HepG2 (cell line): Measurements from ENCODE around the gene ACSL1. TPM values are rescaled to one million over a fixed set of nuclear protein-coding genes. Genes with fewer than 3 reads are reported as not detected.

Source experiments
- BRF2 ChIP-seq: sonication (generic); formaldehyde crosslinking; IDR thresholded peaks from 2 replicates; pipeline ENCODE4 v1.8.1; 2022; ENCODE audit warnings: mild to moderate bottlenecking, missing genetic modification reagents
- CREM ChIP-seq, 2 experiments: sonication (generic) in 1 of 2; formaldehyde crosslinking in 1 of 2; IDR thresholded peaks; 2 replicates each; pipeline versions ENCODE4 v1.4.0 to v1.6.1; 2016 to 2020; ENCODE audit warnings: antibody characterized with exemption in 1 of 2, mild to moderate bottlenecking in 1 of 2, missing genetic modification reagents in 1 of 2
- DMAP1 ChIP-seq: IDR thresholded peaks from 2 replicates; pipeline ENCODE4 v1.6.1; 2016
- PLRG1 ChIP-seq: fragments of 450-650 bp; conservative IDR thresholded peaks from 2 replicates; pipeline ENCODE4 v1.6.1; 2016
- SAFB2 ChIP-seq: sonication (generic); formaldehyde crosslinking; IDR thresholded peaks from 2 replicates; pipeline ENCODE4 v1.5.1; 2020; ENCODE audit warnings: missing genetic modification reagents, low read depth, mild to moderate bottlenecking, borderline replicate concordance
- SMYD3 ChIP-seq: sonication (generic); formaldehyde crosslinking; IDR thresholded peaks from 2 replicates; pipeline ENCODE4 v1.8.1; 2023; ENCODE audit warnings: mild to moderate bottlenecking, missing genetic modification reagents
- ZBTB25 ChIP-seq: IDR thresholded peaks from 2 replicates; pipeline ENCODE4 v1.6.1; 2018; ENCODE audit warnings: missing genetic modification reagents
- ZBTB40 ChIP-seq, 2 experiments: fragments of 450-650 bp in 1 of 2; sonication (generic) in 1 of 2; formaldehyde crosslinking in 1 of 2; IDR thresholded peaks; 2 replicates each; pipeline versions ENCODE4 v1.6.1 to v1.8.0; 2016 to 2022; ENCODE audit warnings: antibody characterized with exemption in 1 of 2, mild to moderate bottlenecking in 1 of 2, missing genetic modification reagents in 1 of 2
- ZNF263 ChIP-seq: sonication (generic); formaldehyde crosslinking; IDR thresholded peaks from 2 replicates; pipeline ENCODE4 v1.4.0; 2020; ENCODE audit warnings: missing genetic modification reagents
- ZNF337 ChIP-seq: sonication (generic); formaldehyde crosslinking; IDR thresholded peaks from 2 replicates; pipeline ENCODE4 v1.5.1; 2020; ENCODE audit warnings: missing genetic modification reagents, low read depth, mild to moderate bottlenecking, borderline replicate concordance
- polyA plus RNA-seq, 8 experiments: library from polyadenylated mRNA; depleted of rRNA in 3 of 8; stranded (reverse) in 7 of 8; unstranded in 1 of 8; fragments of >200 nt; fragmentation: Illumina TruSeq in 4 of 8; extraction: Trizol in 4 of 8; gene quantifications; 2 replicates each; pipeline versions ENCODE4 v1.2.1 to v1.2.3, GENCODE V29; 2011 to 2016; ENCODE audit warnings: low read depth in 4 of 8, missing spikeins in 1 of 8, mixed read lengths in 1 of 8; ENCODE audit not compliant: insufficient read depth in 1 of 8
- total RNA-seq, 5 experiments: library from RNA; depleted of rRNA; stranded (reverse); fragments of >200 nt; fragmentation: Illumina TruSeq; extraction: Trizol; gene quantifications; 2 replicates each; pipeline ENCODE4 v1.2.3, GENCODE V29; 2016; ENCODE audit warnings: low read depth in 1 of 5
- TF ChIP-seq, protein P1 (sequence below): sonication (generic); formaldehyde crosslinking; IDR thresholded peaks from 2 replicates; pipeline ENCODE4 v1.9.0; 2021; ENCODE audit warnings: missing genetic modification reagents, mild to moderate bottlenecking, borderline replicate concordance
- TF ChIP-seq, protein P2 (sequence below): sonication (generic); formaldehyde crosslinking; IDR thresholded peaks from 2 replicates; pipeline ENCODE4 v1.5.0; 2020; ENCODE audit warnings: missing genetic modification reagents

ACSL1 gene
- total and polyA plus RNA-seq, 2 of the 13 experiments (the other 11 are each of a cell fraction or from before 2014, with no cell fraction given): 10.0 to 29.8 TPM

DNA sequence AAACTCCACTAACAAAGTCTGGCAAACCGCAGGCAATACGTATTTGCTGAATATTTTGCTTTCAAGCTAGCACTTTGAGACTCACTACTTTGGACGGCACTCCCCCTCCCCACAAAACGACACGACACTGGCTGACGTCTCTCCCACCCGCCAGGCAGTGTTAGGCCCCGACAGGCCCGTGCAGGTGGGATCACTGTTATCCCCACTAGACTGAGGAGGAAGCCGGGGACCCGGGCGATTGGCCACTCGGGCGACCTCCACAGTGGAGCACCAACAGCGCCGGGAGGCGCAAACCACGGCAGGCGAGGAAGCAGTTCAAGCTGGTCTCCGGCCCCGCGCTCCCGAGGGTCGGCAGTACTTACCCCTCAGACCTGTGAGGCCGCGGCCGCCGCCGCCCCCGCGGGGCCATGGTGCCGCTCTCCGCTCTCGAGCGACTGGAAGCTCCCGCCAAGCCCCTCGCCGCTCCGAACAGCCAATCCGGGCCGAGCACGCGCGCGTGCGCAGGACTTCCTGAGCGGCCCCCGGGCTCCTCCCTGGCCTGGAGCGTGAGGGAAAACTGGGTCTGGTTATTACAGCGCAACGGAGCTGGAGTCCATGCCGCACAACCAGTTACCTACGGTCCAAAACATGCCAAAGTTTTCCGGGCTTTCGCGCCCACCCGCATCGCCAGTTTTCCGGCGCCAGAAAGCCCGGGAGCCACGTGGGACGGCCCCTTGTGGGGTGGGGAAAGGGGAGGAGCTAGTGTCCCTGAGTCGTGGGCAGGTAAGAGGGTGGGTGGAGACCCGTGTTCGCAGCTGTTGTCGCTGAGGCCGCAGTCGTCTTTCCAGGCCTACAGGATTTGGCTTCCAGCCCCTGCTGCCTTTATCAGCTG is 91.9 kb downstream of the ACSL1 start, which contains the start of gene CENPU (continued):
- TF ChIP-seq, protein P1, sequence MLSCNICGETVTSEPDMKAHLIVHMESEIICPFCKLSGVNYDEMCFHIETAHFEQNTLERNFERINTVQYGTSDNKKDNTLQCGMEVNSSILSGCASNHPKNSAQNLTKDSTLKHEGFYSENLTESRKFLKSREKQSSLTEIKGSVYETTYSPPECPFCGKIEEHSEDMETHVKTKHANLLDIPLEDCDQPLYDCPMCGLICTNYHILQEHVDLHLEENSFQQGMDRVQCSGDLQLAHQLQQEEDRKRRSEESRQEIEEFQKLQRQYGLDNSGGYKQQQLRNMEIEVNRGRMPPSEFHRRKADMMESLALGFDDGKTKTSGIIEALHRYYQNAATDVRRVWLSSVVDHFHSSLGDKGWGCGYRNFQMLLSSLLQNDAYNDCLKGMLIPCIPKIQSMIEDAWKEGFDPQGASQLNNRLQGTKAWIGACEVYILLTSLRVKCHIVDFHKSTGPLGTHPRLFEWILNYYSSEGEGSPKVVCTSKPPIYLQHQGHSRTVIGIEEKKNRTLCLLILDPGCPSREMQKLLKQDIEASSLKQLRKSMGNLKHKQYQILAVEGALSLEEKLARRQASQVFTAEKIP (CRISPR knock-in tag): no peak
- TF ChIP-seq ZNF337 (CRISPR knock-in tag): peak; percentile 70; the same call in 1 of the 2 replicates
- no peak for TF ChIP-seq PLRG1
- peak; percentile 79 for TF ChIP-seq CREM (IDR thresholded peaks at IDR 0.05)
- no peak for TF ChIP-seq CREM (CRISPR knock-in tag; IDR thresholded peaks at IDR 0.05)
- no peak for TF ChIP-seq ZBTB40 (IDR thresholded peaks at IDR 0.05)
- peak; percentile 91 for TF ChIP-seq ZBTB40 (CRISPR knock-in tag; IDR thresholded peaks at IDR 0.05)
- TF ChIP-seq, protein P2, sequence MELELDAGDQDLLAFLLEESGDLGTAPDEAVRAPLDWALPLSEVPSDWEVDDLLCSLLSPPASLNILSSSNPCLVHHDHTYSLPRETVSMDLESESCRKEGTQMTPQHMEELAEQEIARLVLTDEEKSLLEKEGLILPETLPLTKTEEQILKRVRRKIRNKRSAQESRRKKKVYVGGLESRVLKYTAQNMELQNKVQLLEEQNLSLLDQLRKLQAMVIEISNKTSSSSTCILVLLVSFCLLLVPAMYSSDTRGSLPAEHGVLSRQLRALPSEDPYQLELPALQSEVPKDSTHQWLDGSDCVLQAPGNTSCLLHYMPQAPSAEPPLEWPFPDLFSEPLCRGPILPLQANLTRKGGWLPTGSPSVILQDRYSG (CRISPR knock-in tag): 0 out of 2 replicates have a peak, but pooled peaks have one; percentile 66
- peak; percentile 96 for TF ChIP-seq DMAP1
- peak; percentile 99 for TF ChIP-seq SMYD3 (CRISPR knock-in tag)
- TF ChIP-seq SAFB2: peak; percentile 39; the same call in 1 of the 2 replicates
- TF ChIP-seq BRF2 (CRISPR knock-in tag): peak; percentile 94
- peak; percentile 92 for TF ChIP-seq ZBTB25 (CRISPR knock-in tag)
- peak; percentile 74 for TF ChIP-seq ZNF263 (CRISPR knock-in tag)
